HEK293 (cell line): ENCODE results near the gene YWHAE.

ENCODE experiments used
- CTCF ChIA-PET: fragments of 350-600 bp; formaldehyde crosslinking; extraction: SDS; loops from one replicate; lab custom pipeline; 2021; ENCODE audit warnings: antibody characterized with exemption; lab: Yijun Ruan, JAX
- POLR2A ChIA-PET: fragments of 300-600 bp; formaldehyde crosslinking; extraction: SDS; loops from one replicate; lab custom pipeline; 2020; ENCODE audit warnings: antibody characterized with exemption, inconsistent platforms; lab: Yijun Ruan, JAX
- H3K27ac ChIP-seq: fragments of 200-500 bp; sonication (Bioruptor generic); 2 replicates; pipeline ENCODE4 v1.5.1; 2014; ENCODE audit warnings: low read depth, low read length, control low read depth, inconsistent platforms; ENCODE audit errors: extremely low read depth
- H3K36me3 ChIP-seq, 2 experiments: fragments of 200-500 bp in 1 of 2; sonication (Bioruptor generic) in 1 of 2; 1 replicate in 1 of 2; 2 replicates in 1 of 2; pipeline ENCODE4 v1.5.1; 2014 to 2017; ENCODE audit warnings: inconsistent platforms in 2 of 2, low read length in 2 of 2; ENCODE audit not compliant: control insufficient read depth in 2 of 2, insufficient read depth in 1 of 2
- H3K4me1 ChIP-seq: fragments of 200-500 bp; sonication (Bioruptor generic); 2 replicates; pipeline ENCODE4 v1.5.1; 2014; ENCODE audit warnings: mild to moderate bottlenecking, low read length, inconsistent platforms; ENCODE audit not compliant: control insufficient read depth, insufficient read depth
- H3K4me3 ChIP-seq: 2 replicates; pipeline ENCODE4 v1.5.1; 2011; ENCODE audit warnings: low read depth, mild to moderate bottlenecking, control low read depth, low read length, moderate library complexity
- H3K9me3 ChIP-seq: fragments of 200-500 bp; sonication (Bioruptor generic); 2 replicates; pipeline ENCODE4 v1.5.1; 2014; ENCODE audit warnings: low read depth, low read length, inconsistent platforms; ENCODE audit not compliant: control insufficient read depth, insufficient read depth
- EGR2 ChIP-seq: fragments of 450-650 bp; formaldehyde crosslinking; IDR thresholded peaks from 2 replicates; pipeline ENCODE4 v1.5.1; 2016; ENCODE audit warnings: low read depth, missing biosample characterization, missing genetic modification characterization
- KLF16 ChIP-seq: fragments of 450-650 bp; formaldehyde crosslinking; IDR thresholded peaks from 2 replicates; pipeline ENCODE4 v1.5.1; 2017; ENCODE audit warnings: missing biosample characterization, missing genetic modification characterization
- REST ChIP-seq: fragments of 450-650 bp; formaldehyde crosslinking; IDR thresholded peaks from 2 replicates; pipeline ENCODE4 v1.5.1; 2016; ENCODE audit warnings: missing biosample characterization, missing genetic modification characterization
- ZBTB1 ChIP-seq: fragments of 450-650 bp; formaldehyde crosslinking; IDR thresholded peaks from 2 replicates; pipeline ENCODE4 v1.5.1; 2016; ENCODE audit warnings: missing biosample characterization, missing genetic modification characterization
- ZBTB48 ChIP-seq: fragments of 450-650 bp; formaldehyde crosslinking; IDR thresholded peaks from 2 replicates; pipeline ENCODE4 v1.5.1; 2016; ENCODE audit warnings: missing biosample characterization, missing genetic modification characterization
- ZFHX2 ChIP-seq: fragments of 450-650 bp; formaldehyde crosslinking; conservative IDR thresholded peaks from 2 replicates; pipeline ENCODE4 v1.5.1; 2016; ENCODE audit warnings: missing biosample characterization, missing genetic modification characterization
- ZFP3 ChIP-seq: fragments of 450-650 bp; formaldehyde crosslinking; IDR thresholded peaks from 2 replicates; pipeline ENCODE4 v1.5.1; 2016; ENCODE audit warnings: low read depth, missing biosample characterization, missing genetic modification characterization
- ZNF248 ChIP-seq: fragments of 450-650 bp; formaldehyde crosslinking; IDR thresholded peaks from 2 replicates; pipeline ENCODE4 v1.5.1; 2017; ENCODE audit warnings: missing biosample characterization, missing genetic modification characterization
- ZNF335 ChIP-seq: fragments of 450-650 bp; formaldehyde crosslinking; conservative IDR thresholded peaks from 2 replicates; pipeline ENCODE4 v1.5.1; 2016; ENCODE audit warnings: missing biosample characterization, missing genetic modification characterization
- ZNF416 ChIP-seq: fragments of 450-650 bp; formaldehyde crosslinking; IDR thresholded peaks from 2 replicates; pipeline ENCODE4 v1.5.1; 2016; ENCODE audit warnings: missing biosample characterization, missing genetic modification characterization
- ZNF423 ChIP-seq: fragments of 450-650 bp; formaldehyde crosslinking; IDR thresholded peaks from 2 replicates; pipeline ENCODE4 v1.5.1; 2016; ENCODE audit warnings: missing biosample characterization, missing genetic modification characterization
- ZNF600 ChIP-seq: fragments of 450-650 bp; formaldehyde crosslinking; IDR thresholded peaks from 2 replicates; pipeline ENCODE4 v1.5.1; 2016; ENCODE audit warnings: missing biosample characterization, missing genetic modification characterization
- ZSCAN5A ChIP-seq: fragments of 450-650 bp; formaldehyde crosslinking; IDR thresholded peaks from 2 replicates; pipeline ENCODE4 v1.5.1; 2016; ENCODE audit warnings: missing biosample characterization, missing genetic modification characterization
- TF ChIP-seq, protein P1 (sequence below): fragments of 450-650 bp; formaldehyde crosslinking; IDR thresholded peaks from 2 replicates; pipeline ENCODE4 v1.5.1; 2016; ENCODE audit warnings: missing biosample characterization, missing genetic modification characterization
- TF ChIP-seq, protein P2 (sequence below): fragments of 450-650 bp; formaldehyde crosslinking; IDR thresholded peaks from 2 replicates; pipeline ENCODE4 v1.5.1; 2016; ENCODE audit warnings: missing biosample characterization, missing genetic modification characterization

Gene YWHAE

GRCh38 chr17:1300371-1300905 is 99.6 kb downstream of the YWHAE start:
- ChIA-PET POLR2A (no interaction called here), CTCF (no interaction called here)
- H3K4me1 ChIP-seq, result no peaks in the 10 kb centered on the region
- H3K4me3 ChIP-seq, result no peak overlapping the region
- no peaks in the 10 kb centered on the region for H3K9me3 ChIP-seq
- peak; percentile 93 for TF ChIP-seq EGR2 (tag by site-specific recombination)
- TF ChIP-seq, protein P1, sequence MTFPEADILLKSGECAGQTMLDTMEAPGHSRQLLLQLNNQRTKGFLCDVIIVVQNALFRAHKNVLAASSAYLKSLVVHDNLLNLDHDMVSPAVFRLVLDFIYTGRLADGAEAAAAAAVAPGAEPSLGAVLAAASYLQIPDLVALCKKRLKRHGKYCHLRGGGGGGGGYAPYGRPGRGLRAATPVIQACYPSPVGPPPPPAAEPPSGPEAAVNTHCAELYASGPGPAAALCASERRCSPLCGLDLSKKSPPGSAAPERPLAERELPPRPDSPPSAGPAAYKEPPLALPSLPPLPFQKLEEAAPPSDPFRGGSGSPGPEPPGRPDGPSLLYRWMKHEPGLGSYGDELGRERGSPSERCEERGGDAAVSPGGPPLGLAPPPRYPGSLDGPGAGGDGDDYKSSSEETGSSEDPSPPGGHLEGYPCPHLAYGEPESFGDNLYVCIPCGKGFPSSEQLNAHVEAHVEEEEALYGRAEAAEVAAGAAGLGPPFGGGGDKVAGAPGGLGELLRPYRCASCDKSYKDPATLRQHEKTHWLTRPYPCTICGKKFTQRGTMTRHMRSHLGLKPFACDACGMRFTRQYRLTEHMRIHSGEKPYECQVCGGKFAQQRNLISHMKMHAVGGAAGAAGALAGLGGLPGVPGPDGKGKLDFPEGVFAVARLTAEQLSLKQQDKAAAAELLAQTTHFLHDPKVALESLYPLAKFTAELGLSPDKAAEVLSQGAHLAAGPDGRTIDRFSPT (tag by site-specific recombination), result peak; percentile 59
- TF ChIP-seq KLF16 (tag by site-specific recombination), result no peak
- no peak for TF ChIP-seq ZNF248
- TF ChIP-seq ZFP3 (tag by site-specific recombination), result 0 out of 2 replicates have a peak, but pooled peaks have one; percentile 27
- no peak for TF ChIP-seq ZBTB48 (tag by site-specific recombination)
- TF ChIP-seq ZNF416 (tag by site-specific recombination), result no peak
- TF ChIP-seq ZBTB1 (tag by site-specific recombination), result no peak
- no peak for TF ChIP-seq ZSCAN5A (tag by site-specific recombination)
- TF ChIP-seq ZFHX2 (tag by site-specific recombination), result peak; percentile 98
- peak; percentile 59 for TF ChIP-seq REST (tag by site-specific recombination)
- TF ChIP-seq, protein P2, sequence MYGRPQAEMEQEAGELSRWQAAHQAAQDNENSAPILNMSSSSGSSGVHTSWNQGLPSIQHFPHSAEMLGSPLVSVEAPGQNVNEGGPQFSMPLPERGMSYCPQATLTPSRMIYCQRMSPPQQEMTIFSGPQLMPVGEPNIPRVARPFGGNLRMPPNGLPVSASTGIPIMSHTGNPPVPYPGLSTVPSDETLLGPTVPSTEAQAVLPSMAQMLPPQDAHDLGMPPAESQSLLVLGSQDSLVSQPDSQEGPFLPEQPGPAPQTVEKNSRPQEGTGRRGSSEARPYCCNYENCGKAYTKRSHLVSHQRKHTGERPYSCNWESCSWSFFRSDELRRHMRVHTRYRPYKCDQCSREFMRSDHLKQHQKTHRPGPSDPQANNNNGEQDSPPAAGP (tag by site-specific recombination), result 0 out of 2 replicates have a peak, but pooled peaks have one; percentile 1
- peak; percentile 39; the same call in 1 of the 2 replicates for TF ChIP-seq ZNF600 (tag by site-specific recombination)
- 0 out of 2 replicates have a peak, but pooled peaks have one; percentile 21 for TF ChIP-seq ZNF335 (tag by site-specific recombination)
- TF ChIP-seq, all 188 proteins: peak for 8
- no peaks in the 10 kb centered on the region for H3K36me3 ChIP-seq
- no peak overlapping the region for H3K27ac ChIP-seq

GRCh38 chr17:1299552-1300370 is 100.3 kb downstream of the YWHAE start:
- H3K9me3 ChIP-seq, result no peaks in the 10 kb centered on the region
- no peak overlapping the region for H3K27ac ChIP-seq
- TF ChIP-seq ZNF423 (tag by site-specific recombination), result no peak
- TF ChIP-seq, protein P2 (tag by site-specific recombination), result 0 out of 2 replicates have a peak, but pooled peaks have one; percentile 2
- H3K36me3 ChIP-seq, result no peaks in the 10 kb centered on the region
- POLR2A ChIA-PET, result no interaction called here
- no peak overlapping the region for H3K4me3 ChIP-seq
- H3K4me1 ChIP-seq, result no peaks in the 10 kb centered on the region
- CTCF ChIA-PET, result no interaction called here
